Activated CD4-positive, alpha-beta memory T cell treated with anti-CD3 and anti-CD28 coated beads for 36 hours (primary cell): ENCODE results near the gene ZCCHC2. TPM values are rescaled to one million over a fixed set of nuclear protein-coding genes. Genes with fewer than 3 reads are reported as not detected.
A peak's percentile ranks its signal among the peaks of the same experiment; 100 is the strongest.

Experiments
- CTCF ChIA-PET: fragments of 350-600 bp; sonication (Branson Sonifier 250); formaldehyde crosslinking; loops from one replicate; lab custom pipeline; 2021; ENCODE audit warnings: antibody characterized with exemption, inconsistent platforms; lab: Charles Lee
- POLR2A ChIA-PET: fragments of 350-600 bp; sonication (Branson Sonifier 250); formaldehyde crosslinking; loops from one replicate; lab custom pipeline; 2021; ENCODE audit warnings: antibody characterized with exemption; lab: Charles Lee
- DNase-seq: peaks from one replicate; pipeline ENCODE4 v3.0.0-alpha.2; 2020
- H3K27ac Mint-ChIP-seq: one replicate; pipeline ENCODE4 v1.8.0; 2021; ENCODE audit warnings: mixed read lengths
- H3K27me3 Mint-ChIP-seq: one replicate; pipeline ENCODE4 v1.8.0; 2021; ENCODE audit warnings: mixed read lengths
- H3K36me3 Mint-ChIP-seq: one replicate; pipeline ENCODE4 v1.8.0; 2021; ENCODE audit warnings: mixed read lengths
- H3K4me1 Mint-ChIP-seq: one replicate; pipeline ENCODE4 v1.8.0; 2021; ENCODE audit warnings: low read depth, mixed read lengths
- H3K4me3 Mint-ChIP-seq: one replicate; pipeline ENCODE4 v1.8.0; 2021; ENCODE audit warnings: mild to moderate bottlenecking, mixed read lengths
- H3K9me3 Mint-ChIP-seq: one replicate; pipeline ENCODE4 v1.8.0; 2021; ENCODE audit warnings: mixed read lengths
- intact Hi-C: fragments of 100-400 bp; cut with micrococcal nuclease; formaldehyde crosslinking; loops from one replicate; pipeline ENCODE4 v1.15.1; 2023
- total RNA-seq, 2 experiments: library from RNA; stranded (reverse); gene quantifications; one replicate each; pipeline ENCODE4 v1.2.3, GENCODE V29; 2021

ZCCHC2 gene
- total RNA-seq, 2 experiments from 2014 or later: 24.9 to 27.5 TPM

GRCh38 chr18:62497190-62497772 is 25.5 kb upstream of the ZCCHC2 start:
- ChIA-PET CTCF (interaction anchor here (1.7 kb wide), 1 partner anchor 72 kb away, joined by 7 read pairs; no protein-coding TSS in a partner anchor), POLR2A (no interaction called here)
- Mint-ChIP-seq H3K9me3 (no peaks in the 10 kb centered on the region), H3K36me3 (peaks cover 2% of the 10 kb centered on the region), H3K4me1 (no peaks in the 10 kb centered on the region), H3K4me3 (no peak overlapping the region), H3K27me3 (peaks cover 3% of the 10 kb centered on the region), H3K27ac (no peak overlapping the region)
- intact Hi-C loops: no loop called here
- no peak for DNase-seq

DNA sequence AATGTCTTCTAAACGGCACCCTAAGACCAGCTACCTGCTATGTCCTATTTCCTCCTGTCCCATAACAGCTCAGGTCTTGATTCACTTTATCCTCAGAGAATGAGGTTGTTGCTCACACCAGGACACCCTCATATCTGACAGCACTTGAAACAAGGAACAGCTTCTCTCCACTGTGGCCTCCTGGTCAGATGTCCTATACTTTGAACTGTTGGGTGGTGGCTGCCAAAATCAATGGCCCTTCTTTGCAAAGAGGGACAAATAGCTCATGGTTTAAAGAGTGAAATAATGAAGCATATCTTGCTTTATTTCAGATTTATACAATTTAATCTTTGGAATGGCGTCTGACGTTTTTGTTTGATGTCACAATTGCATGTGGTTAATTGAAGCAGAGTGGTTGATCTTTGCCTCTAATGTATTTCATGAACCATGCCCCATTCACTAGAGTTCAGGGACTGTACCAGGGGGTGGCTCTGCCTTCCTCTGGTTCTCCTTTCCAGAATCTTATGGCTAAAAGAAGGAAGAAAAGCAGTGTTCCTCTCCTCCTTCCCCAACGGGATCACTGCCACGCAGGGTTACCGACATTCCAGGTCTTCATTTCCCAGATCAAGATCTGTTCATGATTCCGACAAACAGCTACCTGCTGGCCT is 24.1 kb upstream of the ZCCHC2 start:
- POLR2A ChIA-PET: no interaction called here
- H3K4me1 Mint-ChIP-seq: no peaks in the 10 kb centered on the region
- H3K27me3 Mint-ChIP-seq: peaks cover 1% of the 10 kb centered on the region
- no peak for DNase-seq
- intact Hi-C loops: no loop called here
- H3K27ac Mint-ChIP-seq: no peak overlapping the region
- no peak overlapping the region for H3K4me3 Mint-ChIP-seq
- no peaks in the 10 kb centered on the region for H3K9me3 Mint-ChIP-seq
- CTCF ChIA-PET: interaction anchor here (1.7 kb wide), 1 partner anchor 73 kb away, joined by 7 read pairs; no protein-coding TSS in a partner anchor
- H3K36me3 Mint-ChIP-seq: peaks cover 2% of the 10 kb centered on the region

DNA sequence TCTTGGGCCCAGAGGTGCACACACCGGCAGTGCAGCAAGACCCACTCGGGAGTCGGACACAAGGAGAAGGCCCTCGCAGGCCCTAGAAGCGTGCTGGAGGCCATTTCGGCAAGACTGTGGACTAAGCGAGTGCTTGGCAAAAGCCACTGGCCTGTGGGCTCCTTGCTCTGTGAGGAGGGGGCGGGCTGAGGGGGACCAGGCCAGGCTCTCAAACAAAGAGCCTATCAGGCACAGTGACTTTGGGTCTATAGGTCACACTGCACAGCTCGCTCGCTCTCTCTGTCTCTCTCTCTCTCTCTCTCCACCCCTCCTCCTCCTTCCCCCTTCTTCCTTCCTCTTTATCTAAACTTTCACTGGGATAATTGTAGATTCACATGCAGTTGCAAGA is 23.6 kb upstream of the ZCCHC2 start:
- Mint-ChIP-seq H3K27me3 (no peaks in the 10 kb centered on the region), H3K9me3 (no peaks in the 10 kb centered on the region), H3K36me3 (peaks cover 2% of the 10 kb centered on the region), H3K4me3 (no peak overlapping the region), H3K27ac (no peak overlapping the region), H3K4me1 (no peaks in the 10 kb centered on the region)
- intact Hi-C loops: no loop called here
- ChIA-PET CTCF (no interaction called here), POLR2A (no interaction called here)
- no peak for DNase-seq

DNA sequence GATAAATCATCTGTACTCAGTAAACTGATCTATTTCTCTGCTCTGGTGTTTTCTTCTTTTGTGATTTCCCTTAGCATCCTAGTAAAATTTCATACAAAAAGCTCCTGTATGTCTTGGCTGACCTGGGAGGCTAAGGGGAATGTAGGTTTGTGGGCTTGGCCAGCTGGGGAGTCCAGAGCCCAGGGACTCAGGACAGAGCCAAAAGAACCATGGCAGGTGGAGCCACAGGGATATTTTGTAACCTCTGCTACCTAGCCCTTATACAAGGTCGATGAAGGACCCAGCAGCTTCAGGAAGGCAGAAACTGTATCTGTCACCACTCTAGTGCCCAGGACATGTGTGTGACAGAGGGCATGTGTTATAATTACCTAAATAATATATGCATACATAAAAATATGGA is 22.7 kb upstream of the ZCCHC2 start:
- no peaks in the 10 kb centered on the region for H3K27me3 Mint-ChIP-seq
- ChIA-PET POLR2A (no interaction called here), CTCF (no interaction called here)
- no peak for DNase-seq
- H3K4me3 Mint-ChIP-seq: no peak overlapping the region
- H3K9me3 Mint-ChIP-seq: no peaks in the 10 kb centered on the region
- H3K36me3 Mint-ChIP-seq: peaks cover 2% of the 10 kb centered on the region
- peaks cover 5% of the 10 kb centered on the region for H3K4me1 Mint-ChIP-seq
- H3K27ac Mint-ChIP-seq: no peak overlapping the region
- intact Hi-C loops: no loop called here

DNA sequence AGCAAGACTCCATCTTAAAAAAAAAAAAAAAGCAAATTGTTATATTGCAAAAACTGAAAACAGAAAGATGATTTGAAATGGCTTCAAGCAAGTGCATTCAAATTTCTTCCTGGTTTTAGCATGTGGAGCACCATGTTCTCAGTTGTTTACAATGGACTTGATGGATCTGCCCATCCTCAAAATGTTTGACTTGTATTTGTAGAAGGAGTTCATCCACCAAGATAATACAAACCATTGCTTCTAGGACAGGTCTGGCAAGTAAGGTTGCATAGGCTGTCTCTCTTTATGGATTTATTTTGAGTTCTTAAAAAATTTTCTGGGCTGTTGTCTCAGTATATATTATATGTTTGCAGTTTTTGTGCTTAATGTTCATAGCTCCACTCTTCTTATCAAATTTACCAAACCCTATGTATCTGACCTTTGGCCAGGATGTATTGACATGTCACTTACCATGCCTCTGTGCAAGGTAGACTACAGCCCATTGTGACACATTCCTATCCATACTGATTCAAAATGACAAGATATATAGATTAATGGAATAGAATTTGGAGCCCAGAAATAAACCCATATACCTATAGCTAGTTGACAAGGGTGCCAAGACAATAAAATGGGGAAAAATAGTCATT is 21.7 kb upstream of the ZCCHC2 start:
- CTCF ChIA-PET: no interaction called here
- no peak for DNase-seq
- intact Hi-C loops: no loop called here
- no peak overlapping the region for H3K27ac Mint-ChIP-seq
- peaks cover 2% of the 10 kb centered on the region for H3K36me3 Mint-ChIP-seq
- no peaks in the 10 kb centered on the region for H3K27me3 Mint-ChIP-seq
- no peaks in the 10 kb centered on the region for H3K9me3 Mint-ChIP-seq
- POLR2A ChIA-PET: no interaction called here
- H3K4me1 Mint-ChIP-seq: peaks cover 13% of the 10 kb centered on the region
- H3K4me3 Mint-ChIP-seq: no peak overlapping the region

GRCh38 chr18:62505669-62506494 is 16.9 kb upstream of the ZCCHC2 start:
- H3K4me3 Mint-ChIP-seq: peak overlapping the region; percentile 58
- no peaks in the 10 kb centered on the region for H3K27me3 Mint-ChIP-seq
- peaks cover 3% of the 10 kb centered on the region for H3K9me3 Mint-ChIP-seq
- H3K4me1 Mint-ChIP-seq: peaks cover 24% of the 10 kb centered on the region
- H3K36me3 Mint-ChIP-seq: peaks cover 2% of the 10 kb centered on the region
- DNase-seq: peak; percentile 66
- intact Hi-C loops: loop anchor here (1.0 to 5.0 kb wide), 8 partner anchors 16 to 1445 kb away; partner anchors contain the start of gene TNFRSF11A
- CTCF ChIA-PET: interaction anchor here (0.6 to 3.3 kb wide), 9 partner anchors 17 to 275 kb away, joined by 3 to 12 read pairs (median 4); partner anchors contain the start of gene ZCCHC2
- POLR2A ChIA-PET: interaction anchor here (0.7 to 2.3 kb wide), 6 partner anchors 17 to 211 kb away, joined by 4 to 23 read pairs (median 6); partner anchors contain the start of gene ZCCHC2
- H3K27ac Mint-ChIP-seq: peak overlapping the region; percentile 88

DNA sequence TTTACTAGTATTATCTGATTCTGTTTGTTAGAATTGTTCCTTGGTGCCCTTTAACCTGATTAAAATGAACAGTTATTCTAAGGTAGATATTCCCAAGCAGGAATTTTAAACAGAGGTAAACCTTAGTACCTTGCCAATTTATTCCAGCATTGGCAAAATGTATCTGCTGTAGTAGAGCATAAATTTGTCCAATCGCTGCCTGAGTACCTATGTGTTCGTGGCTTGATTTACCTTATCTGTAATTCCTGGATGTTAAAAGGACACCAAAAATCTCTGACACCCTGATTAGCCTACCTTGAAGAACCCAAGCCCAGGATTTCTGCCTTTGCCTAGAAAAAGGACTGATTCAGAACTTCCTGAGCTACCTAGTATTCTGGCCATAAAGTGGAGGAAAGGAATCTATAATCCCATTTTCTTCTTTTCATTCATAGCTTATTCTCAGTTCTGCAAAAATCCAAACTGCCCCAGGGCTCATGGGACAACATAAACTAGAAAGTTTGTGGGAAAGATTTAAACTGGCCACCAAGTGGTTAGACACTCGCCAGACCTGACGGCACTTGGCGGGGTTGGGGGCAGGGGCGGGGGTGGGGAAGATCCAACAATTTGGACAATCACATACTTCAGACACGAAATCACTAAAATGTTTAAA is 16.2 kb upstream of the ZCCHC2 start:
- ChIA-PET POLR2A (interaction anchor here (0.7 to 2.3 kb wide), 4 partner anchors 17 to 79 kb away, joined by 4 to 23 read pairs (median 6); partner anchors contain the start of gene ZCCHC2), CTCF (interaction anchor here (0.8 to 3.3 kb wide), 7 partner anchors 16 to 85 kb away, joined by 3 to 12 read pairs (median 5); partner anchors contain the start of gene ZCCHC2)
- peak overlapping the region; percentile 58 for H3K4me3 Mint-ChIP-seq
- H3K27me3 Mint-ChIP-seq: no peaks in the 10 kb centered on the region
- no peak for DNase-seq
- H3K27ac Mint-ChIP-seq: peak overlapping the region; percentile 88
- intact Hi-C loops: loop anchor here (1.0 to 5.0 kb wide), 8 partner anchors 16 to 1445 kb away; partner anchors contain the start of gene TNFRSF11A
- H3K36me3 Mint-ChIP-seq: peaks cover 2% of the 10 kb centered on the region
- H3K9me3 Mint-ChIP-seq: peaks cover 8% of the 10 kb centered on the region
- H3K4me1 Mint-ChIP-seq: peaks cover 24% of the 10 kb centered on the region

DNA sequence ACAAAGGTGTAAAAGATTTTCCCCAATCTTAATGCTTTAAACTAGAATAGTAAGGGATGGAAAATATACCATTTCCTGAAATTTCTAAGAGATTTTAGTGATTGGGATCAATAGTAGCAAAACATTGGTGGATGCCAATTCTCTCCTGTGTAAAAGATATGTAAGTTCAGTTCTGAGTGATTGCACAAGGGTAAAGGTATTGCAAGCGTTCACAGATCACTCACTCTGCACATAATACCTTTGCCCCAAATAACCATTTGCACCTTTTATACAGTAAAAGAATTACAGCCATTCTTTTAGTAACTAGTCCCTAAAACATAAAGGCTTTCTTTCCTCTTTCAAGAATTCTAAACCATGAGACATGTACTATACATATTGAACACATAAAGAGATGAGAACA is 13.0 kb upstream of the ZCCHC2 start:
- Mint-ChIP-seq H3K4me3 (no peak overlapping the region), H3K27ac (no peak overlapping the region), H3K27me3 (no peaks in the 10 kb centered on the region), H3K9me3 (peaks cover 37% of the 10 kb centered on the region), H3K36me3 (peaks cover 16% of the 10 kb centered on the region), H3K4me1 (peaks cover 21% of the 10 kb centered on the region)
- ChIA-PET CTCF (no interaction called here), POLR2A (no interaction called here)
- intact Hi-C loops: loop anchor here (5.0 kb wide), 1 partner anchor 182 kb away; the partner anchor contains the start of gene TNFRSF11A
- DNase-seq: no peak

GRCh38 chr18:62510789-62511188 is 12.0 kb upstream of the ZCCHC2 start:
- H3K9me3 Mint-ChIP-seq: peaks cover 40% of the 10 kb centered on the region
- peaks cover 16% of the 10 kb centered on the region for H3K36me3 Mint-ChIP-seq
- no peak overlapping the region for H3K4me3 Mint-ChIP-seq
- DNase-seq: no peak
- intact Hi-C loops: no loop called here
- no peaks in the 10 kb centered on the region for H3K27me3 Mint-ChIP-seq
- CTCF ChIA-PET: interaction anchor here (0.6 to 1.0 kb wide), 2 partner anchors 74 to 85 kb away, joined by 3 to 4 read pairs; no protein-coding TSS in a partner anchor
- no peak overlapping the region for H3K27ac Mint-ChIP-seq
- peaks cover 13% of the 10 kb centered on the region for H3K4me1 Mint-ChIP-seq
- POLR2A ChIA-PET: no interaction called here

GRCh38 chr18:62512532-62512931 is 10.3 kb upstream of the ZCCHC2 start:
- Mint-ChIP-seq H3K4me1 (no peaks in the 10 kb centered on the region), H3K9me3 (peaks cover 42% of the 10 kb centered on the region), H3K27me3 (no peaks in the 10 kb centered on the region), H3K27ac (no peak overlapping the region), H3K36me3 (peaks cover 16% of the 10 kb centered on the region), H3K4me3 (no peak overlapping the region)
- intact Hi-C loops: no loop called here
- ChIA-PET CTCF (interaction anchor here (0.8 kb wide), 1 partner anchor 91 kb away, joined by 3 read pairs; no protein-coding TSS in a partner anchor), POLR2A (interaction anchor here (0.6 to 1.2 kb wide), 2 partner anchors 9 to 59 kb away, joined by 3 to 4 read pairs; no protein-coding TSS in a partner anchor)
- no peak for DNase-seq

- intact Hi-C loops: no loop called here
- DNase-seq: no peak
- H3K9me3 Mint-ChIP-seq: peaks cover 42% of the 10 kb centered on the region
- H3K4me3 Mint-ChIP-seq: no peak overlapping the region
- H3K4me1 Mint-ChIP-seq: no peaks in the 10 kb centered on the region
- CTCF ChIA-PET: interaction anchor here (0.8 kb wide), 1 partner anchor 91 kb away, joined by 3 read pairs; no protein-coding TSS in a partner anchor
- H3K36me3 Mint-ChIP-seq: peaks cover 17% of the 10 kb centered on the region
- POLR2A ChIA-PET: interaction anchor here (0.6 to 1.2 kb wide), 2 partner anchors 9 to 59 kb away, joined by 3 to 4 read pairs; no protein-coding TSS in a partner anchor
- H3K27ac Mint-ChIP-seq: no peak overlapping the region
- no peaks in the 10 kb centered on the region for H3K27me3 Mint-ChIP-seq
These were observed 9.8 kb upstream of the ZCCHC2 start for GRCh38 chr18:62512996-62513395.
